ENCODE data around the gene ASIP. TPM values are rescaled to one million over a fixed set of nuclear protein-coding genes. Genes with fewer than 3 reads are reported as not detected.

ASIP gene
- total and polyA plus RNA-seq, 2 experiments from 2014 or later, result not detected

- ATAC-seq (peak; percentile 4; the same call in 2 of the 3 replicates), DNase-seq (ENCODE audit: low spot score) (peak; percentile 47)
- Histone ChIP-seq H3K27me3 (ENCODE audit: insufficient read depth) (no peaks in the 10 kb centered on the region), H3K9me2 (ENCODE audit: insufficient read depth) (no peaks in the 10 kb centered on the region), H3K36me3 (ENCODE audit: insufficient read depth) (peaks cover 6% of the 10 kb centered on the region; the same call in 1 of the 2 replicates), H3K4me1 (ENCODE audit: insufficient read depth) (peaks cover 18% of the 10 kb centered on the region), H3K79me2 (replicated peaks; ENCODE audit: insufficient read depth) (peaks cover 64% of the 10 kb centered on the region), H2AFZ (no peak overlapping the region), H3K27ac (ENCODE audit: low read depth) (peak overlapping the region; percentile 78), H3F3A (replicated peaks; ENCODE audit: low read depth) (peaks cover 11% of the 10 kb centered on the region; the same call in 1 of the 2 replicates), H3K4me3 (peak overlapping the region; percentile 78), H3K4me2 (peak overlapping the region; percentile 92), H4K20me1 (replicated peaks; ENCODE audit: insufficient read depth) (peaks cover 53% of the 10 kb centered on the region)
- peaks cover 19% of the 10 kb centered on the region for H3K4me1 Mint-ChIP-seq
- peaks cover 14% of the 10 kb centered on the region for H3K27me3 Mint-ChIP-seq (ENCODE audit: insufficient read depth, low read depth, poor library complexity)
- no peak overlapping the region; the same call in none of the 3 replicates for H3K4me3 Mint-ChIP-seq
- H3K36me3 Mint-ChIP-seq (ENCODE audit: low read depth), result peaks cover 23% of the 10 kb centered on the region
- peak overlapping the region; percentile 79 for H3K27ac Mint-ChIP-seq
- no peak for TF ChIP-seq EZH2phosphoT487 (IDR thresholded peaks at IDR 0.05; ENCODE audit: unreplicated experiment)
- TF ChIP-seq ZNF462 (CRISPR knock-in tag; IDR thresholded peaks at IDR 0.05), result no peak
- no peak for TF ChIP-seq CTCF (conservative IDR thresholded peaks at IDR 0.05; ENCODE audit: low read depth in 2 of 2)
- no peak for TF ChIP-seq NANOG (IDR thresholded peaks at IDR 0.05; ENCODE audit: borderline replicate concordance)
- TF ChIP-seq ETS1 (IDR thresholded peaks at IDR 0.05), result no peak
- no peak for TF ChIP-seq CREB1 (CRISPR knock-in tag; IDR thresholded peaks at IDR 0.05; ENCODE audit: low read depth)
- no peak for TF ChIP-seq ZNF114 (CRISPR knock-in tag; IDR thresholded peaks at IDR 0.05)
- TF ChIP-seq EZH2 (IDR thresholded peaks at IDR 0.05; ENCODE audit: low read depth, unreplicated experiment), result no peak
- no peak for TF ChIP-seq STAT1 (IDR thresholded peaks at IDR 0.05; ENCODE audit: unreplicated experiment)
- TF ChIP-seq JUNB (IDR thresholded peaks at IDR 0.05; ENCODE audit: unreplicated experiment), result no peak
- no peak for TF ChIP-seq ZNF331 (CRISPR knock-in tag; IDR thresholded peaks at IDR 0.05; ENCODE audit: low read depth)
- no peak for TF ChIP-seq REST (IDR thresholded peaks at IDR 0.05; ENCODE audit: unreplicated experiment)
- no peak for TF ChIP-seq POLR2AphosphoS5 (IDR thresholded peaks at IDR 0.05; ENCODE audit: low read depth)
- no peaks in the 10 kb centered on the region; the same call in 2 of the 3 replicates for H3K9me3 Mint-ChIP-seq
These were observed 59.8 kb downstream of the ASIP start for GRCh38 chr20:34300809-34301586.

Data from GM23338 (cell line).